CD14-positive monocyte (primary cell): ENCODE data around the gene RFX2. TPM values are rescaled to one million over a fixed set of nuclear protein-coding genes. Genes with fewer than 3 reads are reported as not detected.

Source experiments
- DNase-seq, 3 donors: peaks; one replicate each; pipeline ENCODE4 v3.0.0-alpha.2; 2011 to 2022
- H2AFZ ChIP-seq: 2 replicates; pipeline ENCODE4 v1.6.0; 2012; ENCODE audit warnings: mild to moderate bottlenecking, low read depth, low read length, inconsistent platforms; ENCODE audit not compliant: insufficient read depth, poor library complexity, severe bottlenecking
- H3K27ac ChIP-seq, 2 donors: 1 replicate in 1 of 2; 2 replicates in 1 of 2; pipeline ENCODE4 v1.5.1; 2012 to 2013; ENCODE audit warnings: low read length in 2 of 2, control low read depth in 1 of 2, inconsistent platforms in 1 of 2, low read depth in 1 of 2, mild to moderate bottlenecking in 1 of 2
- H3K27me3 ChIP-seq, 2 donors: one replicate each; pipeline versions ENCODE4 v1.6.0 to v1.6.1; 2011 to 2013; ENCODE audit warnings: low read length in 2 of 2; ENCODE audit not compliant: control insufficient read depth in 2 of 2, insufficient read depth in 2 of 2
- H3K36me3 ChIP-seq, 2 donors: replicated peaks in 1 of 2; 1 replicate in 1 of 2; 2 replicates in 1 of 2; pipeline versions ENCODE4 v1.5.1 to v1.6.1; 2012 to 2013; ENCODE audit warnings: low read length in 2 of 2, control low read depth in 1 of 2, inconsistent platforms in 1 of 2, mild to moderate bottlenecking in 1 of 2; ENCODE audit not compliant: insufficient read depth in 2 of 2, control insufficient read depth in 1 of 2
- H3K4me1 ChIP-seq, 2 donors: 1 replicate in 1 of 2; 2 replicates in 1 of 2; pipeline versions ENCODE4 v1.5.1 to v1.6.1; 2012 to 2013; ENCODE audit warnings: low read length in 2 of 2, control low read depth in 1 of 2, inconsistent platforms in 1 of 2, mild to moderate bottlenecking in 1 of 2, moderate library complexity in 1 of 2; ENCODE audit not compliant: insufficient read depth in 2 of 2, control insufficient read depth in 1 of 2
- H3K4me2 ChIP-seq: replicated peaks from 2 replicates; pipeline ENCODE3; 2012; ENCODE audit warnings: low read length, moderate library complexity, mild to moderate bottlenecking; ENCODE audit not compliant: poor library complexity, severe bottlenecking; ENCODE audit errors: extremely low read depth
- H3K4me3 ChIP-seq, 3 experiments: fragments of 200-600 bp in 1 of 3; sonication (generic) in 1 of 3; replicated peaks in 1 of 3; 1 replicate in 2 of 3; 2 replicates in 1 of 3; pipeline ENCODE4 v1.5.1; 2011 to 2013; ENCODE audit warnings: low read length in 3 of 3, mild to moderate bottlenecking in 3 of 3, control low read depth in 2 of 3, low read depth in 2 of 3, inconsistent platforms in 1 of 3, moderate library complexity in 1 of 3
- H3K79me2 ChIP-seq: 2 replicates; pipeline ENCODE4 v1.6.0; 2012; ENCODE audit warnings: mild to moderate bottlenecking, control low read depth, inconsistent platforms, low read length, moderate library complexity; ENCODE audit not compliant: insufficient read depth
- H3K9ac ChIP-seq: 2 replicates; pipeline ENCODE4 v1.6.0; 2017; ENCODE audit warnings: low read length, mild to moderate bottlenecking; ENCODE audit not compliant: insufficient read depth, poor library complexity, severe bottlenecking
- H3K9me3 ChIP-seq, 2 donors: replicated peaks in 1 of 2; 1 replicate in 1 of 2; 2 replicates in 1 of 2; pipeline versions ENCODE4 v1.5.1 to v1.6.1; 2012 to 2013; ENCODE audit warnings: low read length in 2 of 2, control low read depth in 1 of 2; ENCODE audit not compliant: control insufficient read depth in 1 of 2, insufficient read depth in 1 of 2
- H4K20me1 ChIP-seq: 2 replicates; pipeline ENCODE4 v1.6.0; 2012; ENCODE audit warnings: mild to moderate bottlenecking, low read length, control low read depth, moderate library complexity; ENCODE audit not compliant: insufficient read depth
- H3K27ac Mint-ChIP-seq, 7 donors: one replicate each; pipeline ENCODE4 v1.8.0; 2020; ENCODE audit warnings: mild to moderate bottlenecking in 7 of 7, mixed read lengths in 7 of 7, moderate library complexity in 6 of 7, inconsistent platforms in 2 of 7
- H3K27me3 Mint-ChIP-seq, 3 donors: one replicate each; pipeline ENCODE4 v1.8.0; 2021 to 2022; ENCODE audit warnings: low read depth in 3 of 3, mild to moderate bottlenecking in 3 of 3, mixed read lengths in 3 of 3, moderate library complexity in 3 of 3, inconsistent platforms in 1 of 3
- H3K36me3 Mint-ChIP-seq, 2 donors: one replicate each; pipeline ENCODE4 v1.8.0; 2020; ENCODE audit warnings: mixed read lengths in 2 of 2, inconsistent platforms in 1 of 2, mild to moderate bottlenecking in 1 of 2
- H3K4me1 Mint-ChIP-seq: one replicate; pipeline ENCODE4 v1.8.0; 2020; ENCODE audit warnings: mild to moderate bottlenecking, mixed read lengths
- H3K4me3 Mint-ChIP-seq, 2 donors: one replicate each; pipeline ENCODE4 v1.8.0; 2020; ENCODE audit warnings: mild to moderate bottlenecking in 2 of 2, mixed read lengths in 2 of 2, moderate library complexity in 1 of 2
- H3K9me3 Mint-ChIP-seq, 7 donors: one replicate each; pipeline ENCODE4 v1.8.0; 2020 to 2022; ENCODE audit warnings: mixed read lengths in 7 of 7, mild to moderate bottlenecking in 6 of 7, moderate library complexity in 6 of 7, inconsistent platforms in 2 of 7
- WGBS: methylation state at CpG from one replicate; pipeline ENCODE4 v1.1.5; 2013; ENCODE audit warnings: missing lambda C conversion rate; ENCODE audit not compliant: insufficient coverage; 5-methylcytosine and 5-hydroxymethylcytosine counted together
- intact Hi-C, 2 donors: fragments of 100-400 bp; cut with micrococcal nuclease; formaldehyde crosslinking; loops; one replicate each; pipeline versions ENCODE4 v1.15.0 to v1.15.1; 2023
- polyA plus RNA-seq, 3 donors: library from polyadenylated mRNA; depleted of rRNA in 1 of 3; unstranded in 2 of 3; stranded (reverse) in 1 of 3; fragments of 300-500 nt in 2 of 3; fragments of >200 nt in 1 of 3; fragmentation: Illumina TruSeq in 2 of 3; gene quantifications; 1 replicate in 2 of 3; 2 replicates in 1 of 3; pipeline ENCODE4 v1.2.3, GENCODE V29; 2012 to 2021
- TF ChIP-seq, protein P1 (sequence below): fragments of 200-600 bp; IDR thresholded peaks from one replicate; pipeline ENCODE4 v1.8.0; 2022; ENCODE audit warnings: antibody characterized with exemption, mild to moderate bottlenecking

RFX2 gene
- polyA plus RNA-seq, 3 donors, result 5.7 to 12.9 (median 8.7) TPM

- WGBS, result no CpG with 5 or more reads among the region's 4 CpGs
These were observed 55.1 kb downstream of the RFX2 start for GRCh38 chr19:6055013-6055795.

GRCh38 chr19:6048793-6049405 is 61.4 kb downstream of the RFX2 start:
- Mint-ChIP-seq H3K4me1 (peaks cover 5% of the 10 kb centered on the region), H3K9me3 (peaks cover 0 to 2% (median 0%) of the 10 kb centered on the region in 7 donors), H3K27ac (peak overlapping the region in 4 of 7 donors; percentile 45 to 78 (median 68)), H3K27me3 (peaks cover 0 to 3% (median 0%) of the 10 kb centered on the region in 3 donors), H3K4me3 (no peak overlapping the region), H3K36me3 (peaks cover 4 to 5% of the 10 kb centered on the region in 2 donors)
- Histone ChIP-seq H2AFZ (peak overlapping the region; percentile 19), H3K4me1 (no peaks in the 10 kb centered on the region), H3K79me2 (no peaks in the 10 kb centered on the region), H4K20me1 (no peaks in the 10 kb centered on the region), H3K9me3 (no peaks in the 10 kb centered on the region), H3K27me3 (no peaks in the 10 kb centered on the region), H3K4me2 (peak overlapping the region; percentile 22), H3K27ac (no peak overlapping the region), H3K9ac (no peak overlapping the region), H3K36me3 (no peaks in the 10 kb centered on the region), H3K4me3 (no peak overlapping the region)
- peak; percentile 74 to 87 (median 80) for DNase-seq
- intact Hi-C loops, result loop anchor here (1.0 to 2.0 kb wide), 2 partner anchors 74 to 76 kb away; no protein-coding TSS in a partner anchor
- TF ChIP-seq, protein P1, sequence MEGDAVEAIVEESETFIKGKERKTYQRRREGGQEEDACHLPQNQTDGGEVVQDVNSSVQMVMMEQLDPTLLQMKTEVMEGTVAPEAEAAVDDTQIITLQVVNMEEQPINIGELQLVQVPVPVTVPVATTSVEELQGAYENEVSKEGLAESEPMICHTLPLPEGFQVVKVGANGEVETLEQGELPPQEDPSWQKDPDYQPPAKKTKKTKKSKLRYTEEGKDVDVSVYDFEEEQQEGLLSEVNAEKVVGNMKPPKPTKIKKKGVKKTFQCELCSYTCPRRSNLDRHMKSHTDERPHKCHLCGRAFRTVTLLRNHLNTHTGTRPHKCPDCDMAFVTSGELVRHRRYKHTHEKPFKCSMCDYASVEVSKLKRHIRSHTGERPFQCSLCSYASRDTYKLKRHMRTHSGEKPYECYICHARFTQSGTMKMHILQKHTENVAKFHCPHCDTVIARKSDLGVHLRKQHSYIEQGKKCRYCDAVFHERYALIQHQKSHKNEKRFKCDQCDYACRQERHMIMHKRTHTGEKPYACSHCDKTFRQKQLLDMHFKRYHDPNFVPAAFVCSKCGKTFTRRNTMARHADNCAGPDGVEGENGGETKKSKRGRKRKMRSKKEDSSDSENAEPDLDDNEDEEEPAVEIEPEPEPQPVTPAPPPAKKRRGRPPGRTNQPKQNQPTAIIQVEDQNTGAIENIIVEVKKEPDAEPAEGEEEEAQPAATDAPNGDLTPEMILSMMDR, result peak; percentile 79
- WGBS, result 27% methylated on average over 3 of the region's 15 CpGs

More at GRCh38 chr19:6055013-6055795, 55.1 kb downstream of the RFX2 start:
- Mint-ChIP-seq H3K9me3 (peaks cover 0 to 3% (median 0%) of the 10 kb centered on the region in 7 donors), H3K36me3 (peaks cover 3 to 20% of the 10 kb centered on the region in 2 donors), H3K4me3 (no peak overlapping the region), H3K27ac (peak overlapping the region in 5 of 7 donors; percentile 63 to 99 (median 99)), H3K27me3 (peaks cover 0 to 3% (median 2%) of the 10 kb centered on the region in 3 donors), H3K4me1 (peaks cover 47% of the 10 kb centered on the region)
- H3K4me2 ChIP-seq, result no peak overlapping the region
- no peaks in the 10 kb centered on the region for H3K36me3 ChIP-seq
- DNase-seq, result peak in 1 of 3 donors; percentile 29
- H3K79me2 ChIP-seq, result no peaks in the 10 kb centered on the region
- no peak overlapping the region for H2AFZ ChIP-seq
- no peaks in the 10 kb centered on the region for H4K20me1 ChIP-seq
- no peak overlapping the region for H3K27ac ChIP-seq
- TF ChIP-seq, protein P1, result no peak
- intact Hi-C loops, result loop anchor here (2.0 to 10.0 kb wide), 2 partner anchors 14 to 150 kb away; partner anchors contain the start of genes NDUFA11 (in 1 of the 2) and VMAC (in 1 of the 2)
- no peaks in the 10 kb centered on the region for H3K27me3 ChIP-seq
- no peaks in the 10 kb centered on the region for H3K9me3 ChIP-seq
- no peak overlapping the region for H3K4me3 ChIP-seq
- no peak overlapping the region for H3K9ac ChIP-seq
- H3K4me1 ChIP-seq, result peaks cover 41% of the 10 kb centered on the region in 2 donors
